Body of pancreas (tissue), 4 donors: Measurements from ENCODE around the gene CSAG3. TPM values are rescaled to one million over a fixed set of nuclear protein-coding genes. Genes with fewer than 3 reads are reported as not detected.
"Not testable (repeated sequence)": the region's sequence is repeated elsewhere in the genome, so short reads cannot be mapped to it uniquely, and the experiment has no call there.

Experiments used
- ATAC-seq: fragments of 150-250 bp; one replicate; pipeline ENCODE4 v1.9.1; 2016
- DNase-seq, 4 donors: peaks; one replicate each; pipeline ENCODE4 v3.0.0-alpha.2; 2019
- H3K27ac ChIP-seq, 4 donors: fragments of 200-600 bp; sonication (generic); 1 replicate in 3 of 4; 2 replicates in 1 of 4; pipeline versions ENCODE4 v1.5.1 to v1.6.1; 2016 to 2019; ENCODE audit warnings: mild to moderate bottlenecking in 1 of 4, mixed read lengths in 1 of 4, moderate library complexity in 1 of 4
- H3K27me3 ChIP-seq, 2 donors: fragments of 200-600 bp; sonication (generic); one replicate each; pipeline ENCODE4 v1.6.0; 2016; ENCODE audit warnings: mild to moderate bottlenecking in 1 of 2
- H3K36me3 ChIP-seq, 2 donors: fragments of 200-600 bp; sonication (generic); replicated peaks in 1 of 2; 2 replicates each; pipeline ENCODE4 v1.5.1; 2016; ENCODE audit warnings: low read depth in 2 of 2; ENCODE audit not compliant: insufficient read depth in 1 of 2
- H3K4me1 ChIP-seq: fragments of 200-600 bp; sonication (generic); one replicate; pipeline ENCODE4 v1.6.0; 2016
- H3K4me3 ChIP-seq, 2 donors: fragments of 200-600 bp; sonication (generic); 1 replicate in 1 of 2; 2 replicates in 1 of 2; pipeline ENCODE4 v1.5.1; 2016 to 2019
- H3K9me3 ChIP-seq, 3 donors: fragments of 200-600 bp; sonication (generic); 1 replicate in 2 of 3; 2 replicates in 1 of 3; pipeline ENCODE4 v1.5.1; 2016
- CTCF ChIP-seq, 7 experiments: fragments of 450-650 bp in 4 of 7; fragments of 200-600 bp in 3 of 7; sonication (generic) in 3 of 7; IDR thresholded peaks; one replicate each; pipeline ENCODE4 v1.5.1; 2016 to 2019; ENCODE audit warnings: antibody characterized with exemption in 7 of 7
- POLR2A ChIP-seq, 3 donors: fragments of 450-650 bp; IDR thresholded peaks; one replicate each; pipeline ENCODE4 v1.6.1; 2016; ENCODE audit warnings: antibody characterized with exemption in 3 of 3, mild to moderate bottlenecking in 2 of 3
- WGBS, 2 donors: methylation state at CpG; one replicate each; pipeline ENCODE4 v1.1.5; 2017; 5-methylcytosine and 5-hydroxymethylcytosine counted together
- intact Hi-C: fragments of 100-400 bp; cut with DNase I; formaldehyde crosslinking; loops from one replicate; pipeline ENCODE4 v1.15.1; 2023
- total RNA-seq, 2 donors: library from RNA; depleted of rRNA; stranded (reverse); fragments of >200 nt; gene quantifications; one replicate each; pipeline ENCODE4 v1.1.0, GENCODE V29; 2016

The CSAG3 gene
- total RNA-seq, 2 donors from 2014 or later: not detected

GRCh38 chrX:152735101-152735500 is 23.9 kb upstream of the CSAG3 start:
- 59% methylated on average over 2 of the region's 2 CpGs; no CpG with 5 or more reads in 1 of the 2 donors for WGBS, 2 donors
- H3K9me3 ChIP-seq: no peaks in the 10 kb centered on the region
- no peak overlapping the region for H3K4me3 ChIP-seq
- no peak for ATAC-seq
- TF ChIP-seq POLR2A (IDR thresholded peaks at IDR 0.05): no peak
- TF ChIP-seq CTCF (IDR thresholded peaks at IDR 0.05): no peak
- DNase-seq: peak in 1 of 4 donors; percentile 2
- intact Hi-C loops: no loop called here
- no peak overlapping the region for H3K27ac ChIP-seq
- no peaks in the 10 kb centered on the region for H3K27me3 ChIP-seq
- no peaks in the 10 kb centered on the region for H3K4me1 ChIP-seq
- no peaks in the 10 kb centered on the region for H3K36me3 ChIP-seq

- Histone ChIP-seq H3K27me3 (no peaks in the 10 kb centered on the region), H3K9me3 (no peaks in the 10 kb centered on the region), H3K36me3 (no peaks in the 10 kb centered on the region), H3K4me1 (no peaks in the 10 kb centered on the region), H3K4me3 (no peak overlapping the region), H3K27ac (no peak overlapping the region)
- no peak for ATAC-seq
- 87 to 100% methylated on average over 2 to 8 of the region's 12 CpGs for WGBS, 2 donors
- no peak for TF ChIP-seq CTCF (IDR thresholded peaks at IDR 0.05)
- no peak for TF ChIP-seq POLR2A (IDR thresholded peaks at IDR 0.05)
- DNase-seq: peak in 1 of 4 donors; percentile 7
- intact Hi-C loops: no loop called here
Measured at GRCh38 chrX:152735860-152736511, 23.0 kb upstream of the CSAG3 start.

- H3K4me1 ChIP-seq, ATAC-seq, H3K27ac ChIP-seq, intact Hi-C loops, H3K36me3 ChIP-seq, H3K4me3 ChIP-seq, H3K27me3 ChIP-seq, H3K9me3 ChIP-seq: not testable (repeated sequence)
- WGBS, 2 donors: 74 to 83% methylated on average over 6 to 12 of the region's 12 CpGs
- DNase-seq: peak in 1 of 4 donors; percentile 2
Measured at GRCh38 chrX:152736528-152736927, 22.5 kb upstream of the CSAG3 start.

- no peak overlapping the region for H3K27ac ChIP-seq
- no peaks in the 10 kb centered on the region for H3K9me3 ChIP-seq
- H3K4me3 ChIP-seq: no peak overlapping the region
- intact Hi-C loops: no loop called here
- WGBS, 2 donors: 77 to 87% methylated on average over 5 of the region's 5 CpGs
- no peaks in the 10 kb centered on the region for H3K4me1 ChIP-seq
- DNase-seq (no peak), ATAC-seq (no peak)
- TF ChIP-seq POLR2A (IDR thresholded peaks at IDR 0.05) (no peak), CTCF (IDR thresholded peaks at IDR 0.05) (no peak)
- H3K36me3 ChIP-seq: no peaks in the 10 kb centered on the region
- no peaks in the 10 kb centered on the region for H3K27me3 ChIP-seq
Measured at GRCh38 chrX:152738560-152738959, 20.5 kb upstream of the CSAG3 start.

- H3K4me3 ChIP-seq, H3K36me3 ChIP-seq, H3K27me3 ChIP-seq, DNase-seq, H3K27ac ChIP-seq, intact Hi-C loops, H3K9me3 ChIP-seq, ATAC-seq, H3K4me1 ChIP-seq: not testable (repeated sequence)
- no CpG with 5 or more reads among the region's 35 CpGs for WGBS, 2 donors
Measured at GRCh38 chrX:152753686-152754650, 5.0 kb upstream of the CSAG3 start, which contains the start of gene MAGEA2. MAGEA2 (minus strand) TSS chrX:152753842; CDS start chrX:152751363, 2,479 bp downstream.

GRCh38 chrX:152754871-152755270 is 4.1 kb upstream of the CSAG3 start:
- H3K4me3 ChIP-seq, H3K36me3 ChIP-seq, H3K27me3 ChIP-seq, DNase-seq, ATAC-seq, H3K4me1 ChIP-seq, H3K27ac ChIP-seq, intact Hi-C loops, H3K9me3 ChIP-seq: not testable (repeated sequence)
- WGBS, 2 donors: no CpG with 5 or more reads among the region's 5 CpGs

- H3K9me3 ChIP-seq, H3K4me3 ChIP-seq, H3K4me1 ChIP-seq, H3K36me3 ChIP-seq, H3K27me3 ChIP-seq, H3K27ac ChIP-seq, DNase-seq, ATAC-seq, intact Hi-C loops: not testable (repeated sequence)
- WGBS, 2 donors: 73 to 100% methylated on average over 1 to 3 of the region's 7 CpGs
Measured at GRCh38 chrX:152759544-152759943, 526 bp downstream of the CSAG3 start.

- WGBS, 2 donors: no CpG with 5 or more reads among the region's 7 CpGs
- H3K27me3 ChIP-seq, ATAC-seq, H3K9me3 ChIP-seq, H3K27ac ChIP-seq, DNase-seq, H3K4me1 ChIP-seq, intact Hi-C loops, H3K4me3 ChIP-seq, H3K36me3 ChIP-seq: not testable (repeated sequence)
Measured at GRCh38 chrX:152761582-152761981, 2.6 kb downstream of the CSAG3 start.
